CD14-positive monocyte (primary cell): ENCODE measurements around the gene NDUFS4. TPM values are rescaled to one million over a fixed set of nuclear protein-coding genes. Genes with fewer than 3 reads are reported as not detected.
"Not testable (repeated sequence)": the region's sequence is repeated elsewhere in the genome, so short reads cannot be mapped to it uniquely, and the experiment has no call there.

Source experiments
- DNase-seq, 3 donors: peaks; one replicate each; pipeline ENCODE4 v3.0.0-alpha.2; 2011 to 2022
- H2AFZ ChIP-seq: 2 replicates; pipeline ENCODE4 v1.6.0; 2012; ENCODE audit warnings: mild to moderate bottlenecking, low read depth, low read length, inconsistent platforms; ENCODE audit not compliant: insufficient read depth, poor library complexity, severe bottlenecking
- H3K27ac ChIP-seq, 2 donors: 1 replicate in 1 of 2; 2 replicates in 1 of 2; pipeline ENCODE4 v1.5.1; 2012 to 2013; ENCODE audit warnings: low read length in 2 of 2, control low read depth in 1 of 2, inconsistent platforms in 1 of 2, low read depth in 1 of 2, mild to moderate bottlenecking in 1 of 2
- H3K27me3 ChIP-seq, 2 donors: one replicate each; pipeline versions ENCODE4 v1.6.0 to v1.6.1; 2011 to 2013; ENCODE audit warnings: low read length in 2 of 2; ENCODE audit not compliant: control insufficient read depth in 2 of 2, insufficient read depth in 2 of 2
- H3K36me3 ChIP-seq, 2 donors: replicated peaks in 1 of 2; 1 replicate in 1 of 2; 2 replicates in 1 of 2; pipeline versions ENCODE4 v1.5.1 to v1.6.1; 2012 to 2013; ENCODE audit warnings: low read length in 2 of 2, control low read depth in 1 of 2, inconsistent platforms in 1 of 2, mild to moderate bottlenecking in 1 of 2; ENCODE audit not compliant: insufficient read depth in 2 of 2, control insufficient read depth in 1 of 2
- H3K4me1 ChIP-seq, 2 donors: 1 replicate in 1 of 2; 2 replicates in 1 of 2; pipeline versions ENCODE4 v1.5.1 to v1.6.1; 2012 to 2013; ENCODE audit warnings: low read length in 2 of 2, control low read depth in 1 of 2, inconsistent platforms in 1 of 2, mild to moderate bottlenecking in 1 of 2, moderate library complexity in 1 of 2; ENCODE audit not compliant: insufficient read depth in 2 of 2, control insufficient read depth in 1 of 2
- H3K4me2 ChIP-seq: replicated peaks from 2 replicates; pipeline ENCODE3; 2012; ENCODE audit warnings: low read length, moderate library complexity, mild to moderate bottlenecking; ENCODE audit not compliant: poor library complexity, severe bottlenecking; ENCODE audit errors: extremely low read depth
- H3K4me3 ChIP-seq, 3 experiments: fragments of 200-600 bp in 1 of 3; sonication (generic) in 1 of 3; replicated peaks in 1 of 3; 1 replicate in 2 of 3; 2 replicates in 1 of 3; pipeline ENCODE4 v1.5.1; 2011 to 2013; ENCODE audit warnings: low read length in 3 of 3, mild to moderate bottlenecking in 3 of 3, control low read depth in 2 of 3, low read depth in 2 of 3, inconsistent platforms in 1 of 3, moderate library complexity in 1 of 3
- H3K79me2 ChIP-seq: 2 replicates; pipeline ENCODE4 v1.6.0; 2012; ENCODE audit warnings: mild to moderate bottlenecking, control low read depth, inconsistent platforms, low read length, moderate library complexity; ENCODE audit not compliant: insufficient read depth
- H3K9ac ChIP-seq: 2 replicates; pipeline ENCODE4 v1.6.0; 2017; ENCODE audit warnings: low read length, mild to moderate bottlenecking; ENCODE audit not compliant: insufficient read depth, poor library complexity, severe bottlenecking
- H3K9me3 ChIP-seq, 2 donors: replicated peaks in 1 of 2; 1 replicate in 1 of 2; 2 replicates in 1 of 2; pipeline versions ENCODE4 v1.5.1 to v1.6.1; 2012 to 2013; ENCODE audit warnings: low read length in 2 of 2, control low read depth in 1 of 2; ENCODE audit not compliant: control insufficient read depth in 1 of 2, insufficient read depth in 1 of 2
- H4K20me1 ChIP-seq: 2 replicates; pipeline ENCODE4 v1.6.0; 2012; ENCODE audit warnings: mild to moderate bottlenecking, low read length, control low read depth, moderate library complexity; ENCODE audit not compliant: insufficient read depth
- H3K27ac Mint-ChIP-seq, 7 donors: one replicate each; pipeline ENCODE4 v1.8.0; 2020; ENCODE audit warnings: mild to moderate bottlenecking in 7 of 7, mixed read lengths in 7 of 7, moderate library complexity in 6 of 7, inconsistent platforms in 2 of 7
- H3K27me3 Mint-ChIP-seq, 3 donors: one replicate each; pipeline ENCODE4 v1.8.0; 2021 to 2022; ENCODE audit warnings: low read depth in 3 of 3, mild to moderate bottlenecking in 3 of 3, mixed read lengths in 3 of 3, moderate library complexity in 3 of 3, inconsistent platforms in 1 of 3
- H3K36me3 Mint-ChIP-seq, 2 donors: one replicate each; pipeline ENCODE4 v1.8.0; 2020; ENCODE audit warnings: mixed read lengths in 2 of 2, inconsistent platforms in 1 of 2, mild to moderate bottlenecking in 1 of 2
- H3K4me1 Mint-ChIP-seq: one replicate; pipeline ENCODE4 v1.8.0; 2020; ENCODE audit warnings: mild to moderate bottlenecking, mixed read lengths
- H3K4me3 Mint-ChIP-seq, 2 donors: one replicate each; pipeline ENCODE4 v1.8.0; 2020; ENCODE audit warnings: mild to moderate bottlenecking in 2 of 2, mixed read lengths in 2 of 2, moderate library complexity in 1 of 2
- H3K9me3 Mint-ChIP-seq, 7 donors: one replicate each; pipeline ENCODE4 v1.8.0; 2020 to 2022; ENCODE audit warnings: mixed read lengths in 7 of 7, mild to moderate bottlenecking in 6 of 7, moderate library complexity in 6 of 7, inconsistent platforms in 2 of 7
- CTCF ChIP-seq: fragments of 200-600 bp; IDR thresholded peaks from one replicate; pipeline ENCODE4 v1.8.0; 2022; ENCODE audit warnings: antibody characterized with exemption, mild to moderate bottlenecking
- WGBS: methylation state at CpG from one replicate; pipeline ENCODE4 v1.1.5; 2013; ENCODE audit warnings: missing lambda C conversion rate; ENCODE audit not compliant: insufficient coverage; 5-methylcytosine and 5-hydroxymethylcytosine counted together
- intact Hi-C, 2 donors: fragments of 100-400 bp; cut with micrococcal nuclease; formaldehyde crosslinking; loops; one replicate each; pipeline versions ENCODE4 v1.15.0 to v1.15.1; 2023
- polyA plus RNA-seq, 3 donors: library from polyadenylated mRNA; depleted of rRNA in 1 of 3; unstranded in 2 of 3; stranded (reverse) in 1 of 3; fragments of 300-500 nt in 2 of 3; fragments of >200 nt in 1 of 3; fragmentation: Illumina TruSeq in 2 of 3; gene quantifications; 1 replicate in 2 of 3; 2 replicates in 1 of 3; pipeline ENCODE4 v1.2.3, GENCODE V29; 2012 to 2021

Gene NDUFS4
- polyA plus RNA-seq, 3 donors, result 42.5 to 118 (median 111) TPM

DNA sequence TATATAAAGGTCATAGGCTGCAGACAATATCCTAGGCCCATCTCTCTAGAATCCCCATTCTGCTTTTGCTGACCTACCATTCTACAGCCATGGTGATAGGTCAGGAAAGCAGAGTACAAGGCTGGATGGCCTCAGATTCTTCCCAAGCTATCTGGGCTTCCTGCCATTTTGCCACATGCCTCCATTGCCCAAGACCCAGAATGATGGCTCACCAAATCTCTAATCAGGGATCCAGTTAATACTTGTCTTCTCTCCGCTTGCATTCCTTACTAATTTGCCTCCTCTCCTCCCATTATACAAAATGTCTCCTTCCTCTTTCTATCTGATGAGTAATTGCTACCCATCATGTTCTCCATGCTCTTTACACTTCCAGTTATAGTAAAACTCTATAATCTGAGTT lies 22.7 kb upstream of the NDUFS4 start:
- intact Hi-C loops, result no loop called here
- TF ChIP-seq CTCF, result no peak
- no peak overlapping the region for H3K4me3 ChIP-seq
- H3K79me2 ChIP-seq, result no peaks in the 10 kb centered on the region
- H3K27me3 ChIP-seq, result no peaks in the 10 kb centered on the region
- Mint-ChIP-seq H3K4me3 (no peak overlapping the region), H3K4me1 (no peaks in the 10 kb centered on the region), H3K36me3 (no peaks in the 10 kb centered on the region), H3K27ac (no peak overlapping the region), H3K9me3 (peaks cover 0 to 6% (median 2%) of the 10 kb centered on the region in 7 donors), H3K27me3 (peaks cover 0 to 7% (median 2%) of the 10 kb centered on the region in 3 donors)
- no peaks in the 10 kb centered on the region for H3K4me1 ChIP-seq
- 100% methylated on average over 1 of the region's 1 CpG for WGBS
- no peak overlapping the region for H3K9ac ChIP-seq
- H3K9me3 ChIP-seq, result no peaks in the 10 kb centered on the region
- DNase-seq, result no peak
- no peak overlapping the region for H2AFZ ChIP-seq
- no peaks in the 10 kb centered on the region for H4K20me1 ChIP-seq
- no peaks in the 10 kb centered on the region for H3K36me3 ChIP-seq
- no peak overlapping the region for H3K27ac ChIP-seq
- no peak overlapping the region for H3K4me2 ChIP-seq

DNA sequence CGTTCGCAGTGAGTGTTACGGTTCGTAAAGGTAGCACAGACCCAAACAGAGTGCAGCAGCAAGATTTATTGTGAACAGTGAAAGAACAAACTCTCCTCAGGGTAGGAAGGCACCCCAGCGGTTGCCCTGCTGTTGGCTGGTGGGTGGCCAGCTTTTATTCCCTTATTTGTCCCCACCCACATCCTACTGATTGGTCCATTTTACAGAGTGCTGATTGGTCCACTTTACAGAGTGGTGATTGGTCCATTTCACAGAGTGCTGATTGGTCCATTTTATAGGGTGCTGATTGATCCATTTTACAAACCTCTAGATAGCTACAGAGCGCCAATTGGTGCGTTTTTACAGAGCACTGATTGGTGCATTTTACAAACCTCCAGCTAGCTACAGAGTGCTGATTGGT lies 19.7 kb upstream of the NDUFS4 start:
- H3K27me3 Mint-ChIP-seq, H3K36me3 ChIP-seq, H3K27ac ChIP-seq, H3K4me1 Mint-ChIP-seq, H3K9me3 Mint-ChIP-seq, H3K79me2 ChIP-seq, H3K4me3 ChIP-seq, H4K20me1 ChIP-seq, H3K4me1 ChIP-seq, H2AFZ ChIP-seq, H3K4me3 Mint-ChIP-seq, H3K36me3 Mint-ChIP-seq, H3K27me3 ChIP-seq, H3K4me2 ChIP-seq, H3K9ac ChIP-seq, intact Hi-C loops, DNase-seq, H3K9me3 ChIP-seq, H3K27ac Mint-ChIP-seq: not testable (repeated sequence)
- 100% methylated on average over 2 of the region's 7 CpGs for whole genome bisulfite sequencing
